Panc1 (cell line): ENCODE data around the gene MAP3K14. TPM values are rescaled to one million over a fixed set of nuclear protein-coding genes. Genes with fewer than 3 reads are reported as not detected.

ENCODE experiments used
- ATAC-seq: fragments of 200-7000 bp; cut with Tn5 transposase; 2 replicates; pipeline ENCODE4 v1.9.1; 2020; ENCODE audit warnings: mild to moderate bottlenecking, moderate library complexity
- BruUV-seq: library from RNA; stranded (reverse); fragments of 400-500 nt; replicated peaks from 2 replicates; lab custom pipeline; 2021; lab: Mats Ljungman, UMichigan
- CTCF ChIA-PET: fragments of 300-600 bp; sonication (Branson Sonifier 250); formaldehyde crosslinking; loops from one replicate; lab custom pipeline; 2022; ENCODE audit warnings: antibody characterized with exemption; lab: Charles Lee
- POLR2A ChIA-PET: fragments of 300-600 bp; sonication (Branson Sonifier 250); formaldehyde crosslinking; loops from one replicate; lab custom pipeline; 2022; ENCODE audit warnings: antibody characterized with exemption; lab: Charles Lee
- DNase-seq: peaks from one replicate; pipeline ENCODE4 v3.0.0-alpha.2; 2010; ENCODE audit warnings: low read depth, low spot score
- H3K27ac ChIP-seq: 2 replicates; pipeline ENCODE4 v1.5.1; 2011; ENCODE audit warnings: mild to moderate bottlenecking, low read length, inconsistent platforms
- H3K27me3 ChIP-seq: fragments of 200-500 bp; sonication (Bioruptor generic); 2 replicates; pipeline ENCODE4 v1.6.0; 2014; ENCODE audit warnings: low read length, inconsistent platforms; ENCODE audit not compliant: control insufficient read depth, insufficient read depth
- H3K36me3 ChIP-seq: fragments of 200-500 bp; sonication (Bioruptor generic); 2 replicates; pipeline ENCODE4 v1.5.1; 2014; ENCODE audit warnings: inconsistent platforms, mild to moderate bottlenecking, low read length, moderate library complexity; ENCODE audit not compliant: control insufficient read depth, insufficient read depth
- H3K4me1 ChIP-seq: 2 replicates; pipeline ENCODE4 v1.5.1; 2011; ENCODE audit warnings: inconsistent platforms, mild to moderate bottlenecking, low read length, moderate library complexity; ENCODE audit not compliant: control insufficient read depth, insufficient read depth
- H3K4me3 ChIP-seq, 2 experiments: 2 replicates each; pipeline ENCODE4 v1.5.1; 2011 to 2012; ENCODE audit warnings: low read depth in 2 of 2, low read length in 2 of 2, mild to moderate bottlenecking in 2 of 2, inconsistent platforms in 1 of 2, moderate library complexity in 1 of 2
- H3K9me3 ChIP-seq: fragments of 200-500 bp; sonication (Bioruptor generic); 2 replicates; pipeline ENCODE4 v1.5.1; 2014; ENCODE audit warnings: low read depth, mild to moderate bottlenecking, inconsistent platforms, low read length, moderate library complexity; ENCODE audit not compliant: control insufficient read depth, insufficient read depth
- POLR2AphosphoS5 ChIP-seq: IDR thresholded peaks from 2 replicates; pipeline ENCODE4 v1.6.1; 2012; ENCODE audit warnings: mild to moderate bottlenecking, low read depth, low read length, moderate library complexity
- SIN3A ChIP-seq: IDR thresholded peaks from 2 replicates; pipeline ENCODE4 v1.6.1; 2012; ENCODE audit warnings: low read depth, mild to moderate bottlenecking, low read length, moderate library complexity, borderline replicate concordance; ENCODE audit not compliant: insufficient read depth
- TCF7L2 ChIP-seq: IDR thresholded peaks from 2 replicates; pipeline ENCODE4 v1.6.1; 2011; ENCODE audit warnings: mild to moderate bottlenecking, low read depth, low read length, inconsistent platforms
- in situ Hi-C: cut with HindIII; loops from 2 replicates; pipeline ENCODE4 v1.10.0; 2016; ENCODE audit warnings: low sequenced_read_pairs, low pct_unique_long_range_greater_than_20kb
- intact Hi-C: fragments of 100-400 bp; cut with micrococcal nuclease; formaldehyde crosslinking; loops from one replicate; pipeline ENCODE4 v1.10.0; 2022; ENCODE audit not compliant: unreplicated experiment
- total RNA-seq: library from RNA; stranded (reverse); gene quantifications from one replicate; pipeline ENCODE4 v1.2.1, GENCODE V29; 2021; ENCODE audit not compliant: unreplicated experiment
- TF ChIP-seq, protein P1 (sequence below): fragments of 450-650 bp; IDR thresholded peaks from 2 replicates; pipeline ENCODE4 v1.5.1; 2017; ENCODE audit warnings: mild to moderate bottlenecking
- TF ChIP-seq, protein P2 (sequence below), 2 experiments: IDR thresholded peaks; 2 replicates each; pipeline ENCODE4 v1.6.1; 2011 to 2012; ENCODE audit warnings: low read depth in 2 of 2, control low read depth in 1 of 2, low read length in 1 of 2, mild to moderate bottlenecking in 1 of 2, moderate library complexity in 1 of 2; ENCODE audit not compliant: insufficient read depth in 1 of 2

Gene MAP3K14
- total RNA-seq, 1 experiment from 2014 or later: 80.8 TPM

GRCh38 chr17:45262516-45263476 lies 54.0 kb downstream of the MAP3K14 start:
- BruUV-seq: no TSS peak
- peak; percentile 27 for ATAC-seq
- peak overlapping the region; percentile 52 for H3K27ac ChIP-seq
- intact Hi-C loops: no loop called here
- CTCF ChIA-PET: interaction anchor here (0.7 kb wide), 1 partner anchor 44 kb away, joined by 3 read pairs; no protein-coding TSS in a partner anchor
- H3K36me3 ChIP-seq: no peaks in the 10 kb centered on the region
- no peak for DNase-seq
- POLR2A ChIA-PET: no interaction called here
- no peaks in the 10 kb centered on the region for H3K9me3 ChIP-seq
- H3K4me1 ChIP-seq: peaks cover 61% of the 10 kb centered on the region
- in situ Hi-C loops: no loop called here
- TF ChIP-seq POLR2AphosphoS5 (no peak; the same call in 1 of the 2 replicates), SIN3A (no peak), TCF7L2 (no peak)
- TF ChIP-seq, protein P1, sequence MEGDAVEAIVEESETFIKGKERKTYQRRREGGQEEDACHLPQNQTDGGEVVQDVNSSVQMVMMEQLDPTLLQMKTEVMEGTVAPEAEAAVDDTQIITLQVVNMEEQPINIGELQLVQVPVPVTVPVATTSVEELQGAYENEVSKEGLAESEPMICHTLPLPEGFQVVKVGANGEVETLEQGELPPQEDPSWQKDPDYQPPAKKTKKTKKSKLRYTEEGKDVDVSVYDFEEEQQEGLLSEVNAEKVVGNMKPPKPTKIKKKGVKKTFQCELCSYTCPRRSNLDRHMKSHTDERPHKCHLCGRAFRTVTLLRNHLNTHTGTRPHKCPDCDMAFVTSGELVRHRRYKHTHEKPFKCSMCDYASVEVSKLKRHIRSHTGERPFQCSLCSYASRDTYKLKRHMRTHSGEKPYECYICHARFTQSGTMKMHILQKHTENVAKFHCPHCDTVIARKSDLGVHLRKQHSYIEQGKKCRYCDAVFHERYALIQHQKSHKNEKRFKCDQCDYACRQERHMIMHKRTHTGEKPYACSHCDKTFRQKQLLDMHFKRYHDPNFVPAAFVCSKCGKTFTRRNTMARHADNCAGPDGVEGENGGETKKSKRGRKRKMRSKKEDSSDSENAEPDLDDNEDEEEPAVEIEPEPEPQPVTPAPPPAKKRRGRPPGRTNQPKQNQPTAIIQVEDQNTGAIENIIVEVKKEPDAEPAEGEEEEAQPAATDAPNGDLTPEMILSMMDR: no peak
- TF ChIP-seq, protein P2, sequence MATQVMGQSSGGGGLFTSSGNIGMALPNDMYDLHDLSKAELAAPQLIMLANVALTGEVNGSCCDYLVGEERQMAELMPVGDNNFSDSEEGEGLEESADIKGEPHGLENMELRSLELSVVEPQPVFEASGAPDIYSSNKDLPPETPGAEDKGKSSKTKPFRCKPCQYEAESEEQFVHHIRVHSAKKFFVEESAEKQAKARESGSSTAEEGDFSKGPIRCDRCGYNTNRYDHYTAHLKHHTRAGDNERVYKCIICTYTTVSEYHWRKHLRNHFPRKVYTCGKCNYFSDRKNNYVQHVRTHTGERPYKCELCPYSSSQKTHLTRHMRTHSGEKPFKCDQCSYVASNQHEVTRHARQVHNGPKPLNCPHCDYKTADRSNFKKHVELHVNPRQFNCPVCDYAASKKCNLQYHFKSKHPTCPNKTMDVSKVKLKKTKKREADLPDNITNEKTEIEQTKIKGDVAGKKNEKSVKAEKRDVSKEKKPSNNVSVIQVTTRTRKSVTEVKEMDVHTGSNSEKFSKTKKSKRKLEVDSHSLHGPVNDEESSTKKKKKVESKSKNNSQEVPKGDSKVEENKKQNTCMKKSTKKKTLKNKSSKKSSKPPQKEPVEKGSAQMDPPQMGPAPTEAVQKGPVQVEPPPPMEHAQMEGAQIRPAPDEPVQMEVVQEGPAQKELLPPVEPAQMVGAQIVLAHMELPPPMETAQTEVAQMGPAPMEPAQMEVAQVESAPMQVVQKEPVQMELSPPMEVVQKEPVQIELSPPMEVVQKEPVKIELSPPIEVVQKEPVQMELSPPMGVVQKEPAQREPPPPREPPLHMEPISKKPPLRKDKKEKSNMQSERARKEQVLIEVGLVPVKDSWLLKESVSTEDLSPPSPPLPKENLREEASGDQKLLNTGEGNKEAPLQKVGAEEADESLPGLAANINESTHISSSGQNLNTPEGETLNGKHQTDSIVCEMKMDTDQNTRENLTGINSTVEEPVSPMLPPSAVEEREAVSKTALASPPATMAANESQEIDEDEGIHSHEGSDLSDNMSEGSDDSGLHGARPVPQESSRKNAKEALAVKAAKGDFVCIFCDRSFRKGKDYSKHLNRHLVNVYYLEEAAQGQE (IDR thresholded peaks at IDR 0.05; ENCODE audit: insufficient read depth in 1 of 2, low read depth in 2 of 2, low read length in 1 of 2): no peak
- H3K27me3 ChIP-seq: no peaks in the 10 kb centered on the region
- no peak overlapping the region for H3K4me3 ChIP-seq

DNA sequence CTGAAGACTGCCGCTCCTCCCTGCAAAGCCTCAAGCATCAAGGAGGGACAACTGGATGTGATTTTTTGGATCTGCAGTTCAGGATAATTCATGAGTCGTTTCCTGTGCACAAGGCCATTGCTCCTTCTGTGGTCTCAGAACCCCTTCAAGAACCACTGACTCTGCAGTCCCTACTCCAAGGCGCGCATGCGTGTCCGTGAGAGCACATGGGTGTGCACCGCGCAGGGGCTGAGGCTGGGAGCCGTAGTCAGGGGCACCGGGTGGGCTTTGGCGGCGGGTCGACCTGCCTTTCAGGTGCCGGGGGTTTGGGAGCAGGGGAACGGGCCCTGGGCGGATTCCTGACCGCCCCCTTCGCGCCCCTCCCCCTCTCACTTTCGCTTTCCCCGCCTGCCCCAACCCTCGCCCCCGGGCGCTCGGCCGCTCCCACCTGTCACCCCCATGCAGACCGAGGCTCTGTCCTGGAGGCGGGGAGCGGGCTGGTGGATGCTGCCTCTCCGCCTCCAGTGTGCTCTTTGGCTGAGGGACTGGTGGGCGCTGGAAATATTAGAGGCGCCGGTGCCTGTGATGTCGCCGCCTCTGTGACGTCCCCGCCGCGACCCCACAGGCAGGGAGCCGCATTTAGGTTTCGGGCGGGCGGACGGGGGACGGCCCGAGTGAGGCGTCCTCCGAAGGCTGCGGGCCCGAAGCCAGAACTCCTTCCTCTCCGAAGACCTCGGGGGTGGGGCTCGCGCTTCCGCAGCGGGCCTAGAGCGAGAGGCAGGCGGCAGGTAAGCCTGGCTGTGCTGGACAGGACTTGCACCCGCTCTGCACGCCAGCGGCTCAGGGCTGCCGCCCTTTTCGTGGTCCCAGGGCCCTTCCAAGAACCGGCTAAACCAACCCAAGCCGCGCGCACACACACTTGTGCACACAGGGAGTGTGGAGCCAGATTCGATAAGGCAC lies 55.0 kb downstream of the MAP3K14 start, which contains the start of gene SPATA32:
SPATA32 (minus strand) TSS at position 518 of the 939 bp plus-strand sequence; CDS start at position 440, 78 bp downstream.
- CTCF ChIA-PET: interaction anchor here (0.6 kb wide), 1 partner anchor 22 kb away, joined by 3 read pairs; no protein-coding TSS in a partner anchor
- Histone ChIP-seq H3K4me1 (peaks cover 51% of the 10 kb centered on the region), H3K4me3 (no peak within 1 kb of the TSS), H3K27ac (peak within 1 kb of the TSS; percentile 52), H3K27me3 (no peaks in the 10 kb centered on the region), H3K36me3 (no peaks in the 10 kb centered on the region), H3K9me3 (no peaks in the 10 kb centered on the region)
- intact Hi-C loops: no loop called here
- ATAC-seq: peak; percentile 24
- BruUV-seq: no TSS peak
- in situ Hi-C loops: no loop called here
- no peak for DNase-seq
- TF ChIP-seq TCF7L2 (peak; percentile 74), POLR2AphosphoS5 (peak; percentile 39)
- TF ChIP-seq, protein P1: no peak
- POLR2A ChIA-PET: interaction anchor here (0.6 kb wide), 1 partner anchor 11 kb away, joined by 5 read pairs; no protein-coding TSS in a partner anchor
